ENCODE data around the gene PCDHB16.
"Not testable (repeated sequence)": the region's sequence is repeated elsewhere in the genome, so short reads cannot be mapped to it uniquely, and the experiment has no call there.

The PCDHB16 gene

DNA sequence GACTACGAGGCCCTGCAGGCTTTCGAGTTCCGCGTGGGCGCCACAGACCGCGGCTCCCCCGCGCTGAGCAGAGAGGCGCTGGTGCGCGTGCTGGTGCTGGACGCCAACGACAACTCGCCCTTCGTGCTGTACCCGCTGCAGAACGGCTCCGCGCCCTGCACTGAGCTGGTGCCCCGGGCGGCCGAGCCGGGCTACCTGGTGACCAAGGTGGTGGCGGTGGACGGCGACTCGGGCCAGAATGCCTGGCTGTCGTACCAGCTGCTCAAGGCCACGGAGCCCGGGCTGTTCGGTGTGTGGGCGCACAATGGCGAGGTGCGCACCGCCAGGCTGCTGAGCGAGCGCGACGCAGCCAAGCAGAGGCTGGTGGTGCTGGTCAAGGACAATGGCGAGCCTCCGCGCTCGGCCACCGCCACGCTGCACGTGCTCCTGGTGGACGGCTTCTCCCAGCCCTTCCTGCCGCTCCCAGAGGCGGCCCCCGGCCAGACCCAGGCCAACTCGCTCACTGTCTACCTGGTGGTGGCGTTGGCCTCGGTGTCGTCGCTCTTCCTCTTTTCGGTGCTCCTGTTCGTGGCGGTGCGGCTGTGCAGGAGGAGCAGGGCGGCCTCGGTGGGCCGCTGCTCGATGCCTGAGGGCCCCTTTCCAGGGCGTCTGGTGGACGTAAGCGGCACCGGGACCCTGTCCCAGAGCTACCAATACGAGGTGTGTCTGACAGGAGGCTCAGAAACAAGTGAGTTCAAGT is 2.1 kb downstream of the PCDHB16 start:
- not testable (repeated sequence) for DNase-seq

DNA sequence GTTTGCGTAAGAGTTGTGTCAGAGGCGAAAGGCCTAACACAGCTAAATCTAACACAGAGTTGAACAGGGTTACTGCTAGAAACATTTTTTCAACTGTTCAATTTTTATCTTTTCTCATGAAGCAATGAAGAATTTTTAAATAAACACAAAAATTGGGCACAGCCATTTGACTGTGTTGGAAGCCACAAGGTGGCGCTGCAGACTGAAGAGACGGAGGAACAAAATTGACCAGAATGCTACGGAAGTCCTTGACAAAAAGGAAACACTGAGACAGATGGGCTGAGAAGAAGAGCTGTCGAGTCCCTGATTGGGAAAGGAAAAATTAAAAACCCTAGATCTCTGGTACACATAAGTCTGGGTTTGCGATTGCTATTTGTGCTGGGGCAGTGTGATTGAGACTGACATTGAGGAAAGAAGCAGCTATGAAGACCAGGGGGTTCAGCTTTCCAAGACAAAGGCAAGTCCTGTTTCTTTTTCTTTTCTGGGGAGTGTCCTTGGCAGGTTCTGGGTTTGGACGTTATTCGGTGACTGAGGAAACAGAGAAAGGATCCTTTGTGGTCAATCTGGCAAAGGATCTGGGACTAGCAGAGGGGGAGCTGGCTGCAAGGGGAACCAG is 4.8 kb downstream of the PCDHB16 start, which contains the start of gene PCDHB9:
Gene PCDHB9 (plus strand): TSS at position 265 of the 616 bp plus-strand sequence. CDS start 158 bp downstream, at position 423.
- DNase-seq = peak; percentile 47

DNA sequence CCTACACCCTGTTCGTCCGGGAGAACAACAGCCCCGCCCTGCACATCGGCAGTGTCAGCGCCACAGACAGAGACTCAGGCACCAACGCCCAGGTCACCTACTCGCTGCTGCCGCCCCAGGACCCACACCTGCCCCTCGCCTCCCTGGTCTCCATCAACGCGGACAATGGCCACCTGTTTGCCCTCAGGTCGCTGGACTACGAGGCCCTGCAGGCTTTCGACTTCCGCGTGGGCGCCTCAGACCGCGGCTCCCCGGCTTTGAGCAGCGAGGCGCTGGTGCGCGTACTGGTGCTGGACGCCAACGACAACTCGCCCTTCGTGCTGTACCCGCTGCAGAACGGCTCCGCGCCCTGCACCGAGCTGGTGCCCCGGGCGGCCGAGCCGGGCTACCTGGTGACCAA is 6.5 kb downstream of the PCDHB16 start:
- not testable (repeated sequence) for DNase-seq

DNA sequence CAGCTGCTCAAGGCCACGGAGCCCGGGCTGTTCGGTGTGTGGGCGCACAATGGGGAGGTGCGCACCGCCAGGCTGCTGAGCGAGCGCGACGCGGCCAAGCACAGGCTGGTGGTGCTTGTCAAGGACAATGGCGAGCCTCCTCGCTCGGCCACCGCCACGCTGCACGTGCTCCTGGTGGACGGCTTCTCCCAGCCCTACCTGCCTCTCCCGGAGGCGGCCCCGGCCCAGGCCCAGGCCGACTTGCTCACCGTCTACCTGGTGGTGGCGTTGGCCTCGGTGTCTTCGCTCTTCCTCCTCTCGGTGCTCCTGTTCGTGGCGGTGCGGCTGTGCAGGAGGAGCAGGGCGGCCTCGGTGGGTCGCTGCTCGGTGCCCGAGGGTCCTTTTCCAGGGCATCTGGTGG is 6.9 kb downstream of the PCDHB16 start:
- not testable (repeated sequence) for DNase-seq

DNA sequence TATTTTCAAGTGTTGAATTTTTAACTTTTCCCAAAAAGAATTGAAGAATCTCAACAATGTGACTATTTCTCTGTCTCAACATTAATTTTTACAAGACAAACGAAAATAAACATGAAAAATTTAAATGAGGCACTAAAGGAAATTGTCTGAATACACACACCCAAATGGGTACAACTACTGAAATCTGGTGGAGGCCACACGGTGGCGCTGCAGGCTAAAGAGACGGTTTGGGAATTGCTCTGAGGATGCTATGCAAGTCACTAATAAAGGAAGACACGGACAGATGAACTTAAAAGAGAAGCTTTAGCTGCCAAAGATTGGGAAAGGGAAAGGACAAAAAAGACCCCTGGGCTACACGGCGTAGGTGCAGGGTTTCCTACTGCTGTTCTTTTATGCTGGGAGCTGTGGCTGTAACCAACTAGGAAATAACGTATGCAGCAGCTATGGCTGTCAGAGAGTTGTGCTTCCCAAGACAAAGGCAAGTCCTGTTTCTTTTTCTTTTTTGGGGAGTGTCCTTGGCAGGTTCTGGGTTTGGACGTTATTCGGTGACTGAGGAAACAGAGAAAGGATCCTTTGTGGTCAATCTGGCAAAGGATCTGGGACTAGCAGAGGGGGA is 10.0 kb downstream of the PCDHB16 start, which contains the start of gene PCDHB10:
Gene PCDHB10 (plus strand): TSS at position 244 of the 616 bp plus-strand sequence. CDS start 200 bp downstream, at position 444.
- peak; percentile 41 for DNase-seq

DNA sequence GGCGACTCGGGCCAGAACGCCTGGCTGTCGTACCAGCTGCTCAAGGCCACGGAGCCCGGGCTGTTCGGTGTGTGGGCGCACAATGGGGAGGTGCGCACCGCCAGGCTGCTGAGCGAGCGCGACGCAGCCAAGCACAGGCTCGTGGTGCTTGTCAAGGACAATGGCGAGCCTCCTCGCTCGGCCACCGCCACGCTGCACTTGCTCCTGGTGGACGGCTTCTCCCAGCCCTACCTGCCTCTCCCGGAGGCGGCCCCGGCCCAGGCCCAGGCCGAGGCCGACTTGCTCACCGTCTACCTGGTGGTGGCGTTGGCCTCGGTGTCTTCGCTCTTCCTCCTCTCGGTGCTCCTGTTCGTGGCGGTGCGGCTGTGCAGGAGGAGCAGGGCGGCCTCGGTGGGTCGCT is 12.1 kb downstream of the PCDHB16 start:
- DNase-seq = not testable (repeated sequence)

DNA sequence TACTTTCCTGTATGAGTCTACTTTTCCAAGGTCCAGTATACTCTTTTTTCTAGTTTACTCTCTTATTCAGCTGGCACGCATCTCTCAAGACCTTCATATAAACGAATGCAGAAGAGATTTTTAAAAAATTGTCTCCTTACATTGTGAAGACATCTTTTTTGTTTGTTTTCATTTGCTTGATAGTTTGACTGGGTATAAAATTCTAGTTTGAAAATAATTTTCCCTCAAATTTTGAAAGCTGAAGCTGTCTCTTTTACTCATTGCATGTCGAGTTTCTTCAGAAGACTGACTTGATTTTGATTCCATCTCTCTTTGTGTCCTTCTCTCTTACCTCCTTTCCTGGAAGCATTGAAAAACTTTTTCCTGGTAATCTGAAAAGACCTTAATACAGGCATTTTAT is 14.2 kb downstream of the PCDHB16 start:
- DNase-seq = no peak

DNA sequence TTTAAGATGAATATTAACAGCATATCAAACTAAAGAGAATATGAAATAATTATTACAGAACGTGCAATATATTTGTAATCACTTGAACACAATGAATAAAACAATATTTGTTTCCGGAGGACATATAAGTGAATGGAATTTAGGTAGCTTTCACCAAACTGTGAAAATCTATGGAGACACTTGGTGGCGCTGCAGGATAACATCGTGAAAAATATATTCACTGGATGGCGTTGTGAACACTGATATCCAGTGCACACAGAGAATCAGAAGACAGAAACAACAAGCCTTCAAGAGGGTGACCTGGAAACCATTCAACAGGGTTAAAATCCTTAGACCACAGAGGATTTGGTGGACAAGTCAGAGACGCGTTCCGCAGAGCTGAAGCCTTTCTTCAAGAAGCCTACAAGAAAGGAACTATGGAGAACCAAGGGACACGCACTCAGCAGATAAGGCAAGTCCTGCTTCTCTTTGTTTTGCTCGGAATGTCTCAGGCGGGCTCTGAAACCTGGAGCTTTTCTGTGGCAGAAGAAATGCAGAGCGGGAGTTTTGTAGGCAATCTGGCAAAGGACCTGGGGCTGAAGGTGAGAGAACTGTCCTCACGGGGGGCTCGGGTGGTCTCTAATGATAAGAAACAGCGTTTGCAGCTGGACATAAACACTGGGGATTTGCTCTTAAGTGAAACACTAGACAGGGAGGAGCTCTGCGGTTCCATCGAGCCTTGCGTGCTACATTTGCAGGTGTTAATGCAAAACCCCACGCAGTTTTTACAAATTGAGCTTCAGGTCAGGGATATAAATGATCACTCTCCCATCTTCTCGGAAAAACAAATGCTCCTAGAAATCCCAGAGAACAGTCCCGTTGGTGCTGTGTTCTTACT is 17.4 kb downstream of the PCDHB16 start, which contains the start of gene PCDHB11:
Gene PCDHB11 (plus strand): TSS at position 269 of the 877 bp plus-strand sequence. CDS start 148 bp downstream, at position 417.
- no peak for DNase-seq

DNA sequence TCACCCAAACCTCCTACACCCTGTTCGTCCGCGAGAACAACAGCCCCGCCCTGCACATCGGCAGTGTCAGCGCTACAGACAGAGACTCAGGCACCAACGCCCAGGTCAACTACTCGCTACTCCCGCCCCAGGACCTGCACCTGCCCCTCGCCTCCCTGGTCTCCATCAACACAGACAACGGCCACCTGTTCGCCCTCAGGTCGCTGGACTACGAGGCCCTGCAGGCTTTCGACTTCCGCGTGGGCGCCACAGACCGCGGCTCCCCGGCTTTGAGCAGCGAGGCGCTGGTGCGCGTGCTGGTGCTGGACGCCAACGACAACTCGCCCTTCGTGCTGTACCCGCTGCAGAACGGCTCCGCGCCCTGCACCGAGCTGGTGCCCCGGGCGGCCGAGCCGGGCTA is 18.9 kb downstream of the PCDHB16 start:
- DNase-seq = not testable (repeated sequence)

DNA sequence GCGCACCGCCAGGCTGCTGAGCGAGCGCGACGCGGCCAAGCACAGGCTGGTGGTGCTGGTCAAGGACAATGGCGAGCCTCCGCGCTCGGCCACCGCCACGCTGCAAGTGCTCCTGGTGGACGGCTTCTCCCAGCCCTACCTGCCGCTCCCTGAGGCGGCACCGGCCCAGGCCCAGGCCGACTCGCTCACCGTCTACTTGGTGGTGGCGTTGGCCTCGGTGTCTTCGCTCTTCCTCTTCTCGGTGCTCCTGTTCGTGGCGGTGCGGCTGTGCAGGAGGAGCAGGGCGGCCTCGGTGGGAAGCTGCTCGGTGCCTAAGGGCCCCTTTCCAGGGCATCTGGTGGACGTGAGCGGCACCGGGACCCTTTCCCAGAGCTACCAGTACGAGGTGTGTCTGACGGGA is 19.5 kb downstream of the PCDHB16 start:
- DNase-seq = not testable (repeated sequence)

DNA sequence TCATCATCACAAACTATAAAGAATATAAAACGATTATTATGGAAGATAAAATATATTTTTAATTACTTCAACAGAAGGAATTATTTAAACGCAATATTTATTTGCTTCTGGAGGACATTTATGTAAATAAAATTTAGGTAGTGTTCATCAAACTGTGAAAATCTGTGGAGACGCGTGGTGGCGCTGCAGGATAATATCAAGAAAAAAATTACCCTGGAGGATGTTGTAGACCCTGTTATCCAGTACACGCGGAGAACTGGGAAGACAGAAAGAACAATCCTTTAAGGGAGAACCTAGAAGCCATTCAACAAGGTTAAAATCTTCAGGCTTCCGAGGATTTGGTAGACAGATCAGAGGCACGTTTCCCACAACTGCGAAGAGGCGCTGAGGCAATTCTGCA is 26.3 kb downstream of the PCDHB16 start, which contains the start of gene PCDHB12:
Gene PCDHB12 (plus strand): TSS at position 242 of the 400 bp plus-strand sequence. CDS start 189 bp downstream, outside the sequence.
- DNase-seq = no peak

DNA sequence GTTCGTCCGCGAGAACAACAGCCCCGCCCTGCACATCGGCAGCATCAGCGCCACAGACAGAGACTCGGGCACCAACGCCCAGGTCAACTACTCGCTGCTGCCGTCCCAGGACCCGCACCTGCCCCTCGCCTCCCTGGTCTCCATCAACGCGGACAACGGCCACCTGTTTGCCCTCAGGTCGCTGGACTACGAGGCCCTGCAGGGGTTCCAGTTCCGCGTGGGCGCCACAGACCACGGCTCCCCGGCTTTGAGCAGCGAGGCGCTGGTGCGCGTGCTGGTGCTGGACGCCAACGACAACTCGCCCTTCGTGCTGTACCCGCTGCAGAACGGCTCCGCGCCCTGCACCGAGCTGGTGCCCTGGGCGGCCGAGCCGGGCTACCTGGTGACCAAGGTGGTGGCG is 28.1 kb downstream of the PCDHB16 start:
- not testable (repeated sequence) for DNase-seq

DNA sequence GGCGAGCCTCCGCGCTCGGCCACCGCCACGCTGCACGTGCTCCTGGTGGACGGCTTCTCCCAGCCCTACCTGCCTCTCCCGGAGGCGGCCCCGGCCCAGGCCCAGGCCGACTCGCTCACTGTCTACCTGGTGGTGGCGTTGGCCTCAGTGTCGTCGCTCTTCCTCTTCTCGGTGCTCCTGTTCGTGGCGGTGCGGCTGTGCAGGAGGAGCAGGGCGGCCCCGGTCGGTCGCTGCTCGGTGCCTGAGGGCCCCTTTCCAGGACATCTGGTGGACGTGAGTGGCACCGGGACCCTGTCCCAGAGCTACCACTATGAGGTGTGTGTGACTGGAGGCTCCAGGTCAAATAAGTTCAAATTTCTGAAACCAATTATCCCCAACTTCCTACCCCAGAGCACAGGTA is 28.7 kb downstream of the PCDHB16 start:
- not testable (repeated sequence) for DNase-seq

DNA sequence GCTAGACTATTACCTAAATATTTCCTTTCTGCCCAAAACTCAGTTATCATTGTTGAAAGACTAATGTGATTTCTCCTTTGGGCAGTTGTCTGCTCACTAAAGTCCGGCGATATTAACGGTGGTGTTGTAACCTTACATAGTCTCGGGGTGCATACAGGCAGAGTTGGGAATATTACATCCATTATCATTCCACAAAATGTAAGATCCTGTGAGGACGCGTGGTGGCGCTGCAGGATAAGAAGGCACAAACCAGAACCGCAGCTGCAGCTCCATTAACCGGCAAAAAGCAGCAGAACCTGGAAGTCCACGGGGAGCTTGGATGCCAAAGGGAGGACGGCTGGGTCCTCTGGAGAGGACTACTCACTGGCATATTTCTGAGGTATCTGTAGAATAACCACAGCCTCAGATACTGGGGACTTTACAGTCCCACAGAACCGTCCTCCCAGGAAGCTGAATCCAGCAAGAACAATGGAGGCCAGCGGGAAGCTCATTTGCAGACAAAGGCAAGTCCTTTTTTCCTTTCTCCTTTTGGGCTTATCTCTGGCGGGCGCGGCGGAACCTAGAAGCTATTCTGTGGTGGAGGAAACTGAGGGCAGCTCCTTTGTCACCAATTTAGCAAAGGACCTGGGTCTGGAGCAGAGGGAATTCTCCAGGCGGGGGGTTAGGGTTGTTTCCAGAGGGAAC is 31.6 kb downstream of the PCDHB16 start, which contains the start of gene PCDHB13:
Gene PCDHB13 (plus strand): TSS at position 264 of the 684 bp plus-strand sequence. CDS start 205 bp downstream, at position 469.
- peak; percentile 21 for DNase-seq

DNA sequence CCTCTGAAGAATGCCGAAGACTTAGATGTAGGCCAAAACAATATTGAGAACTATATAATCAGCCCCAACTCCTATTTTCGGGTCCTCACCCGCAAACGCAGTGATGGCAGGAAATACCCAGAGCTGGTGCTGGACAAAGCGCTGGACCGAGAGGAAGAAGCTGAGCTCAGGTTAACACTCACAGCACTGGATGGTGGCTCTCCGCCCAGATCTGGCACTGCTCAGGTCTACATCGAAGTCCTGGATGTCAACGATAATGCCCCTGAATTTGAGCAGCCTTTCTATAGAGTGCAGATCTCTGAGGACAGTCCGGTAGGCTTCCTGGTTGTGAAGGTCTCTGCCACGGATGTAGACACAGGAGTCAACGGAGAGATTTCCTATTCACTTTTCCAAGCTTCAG is 32.4 kb downstream of the PCDHB16 start:
- not testable (repeated sequence) for DNase-seq

DNA sequence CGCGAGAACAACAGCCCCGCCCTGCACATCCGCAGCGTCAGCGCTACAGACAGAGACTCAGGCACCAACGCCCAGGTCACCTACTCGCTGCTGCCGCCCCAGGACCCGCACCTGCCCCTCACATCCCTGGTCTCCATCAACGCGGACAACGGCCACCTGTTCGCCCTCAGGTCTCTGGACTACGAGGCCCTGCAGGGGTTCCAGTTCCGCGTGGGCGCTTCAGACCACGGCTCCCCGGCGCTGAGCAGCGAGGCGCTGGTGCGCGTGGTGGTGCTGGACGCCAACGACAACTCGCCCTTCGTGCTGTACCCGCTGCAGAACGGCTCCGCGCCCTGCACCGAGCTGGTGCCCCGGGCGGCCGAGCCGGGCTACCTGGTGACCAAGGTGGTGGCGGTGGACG is 33.3 kb downstream of the PCDHB16 start:
- DNase-seq = not testable (repeated sequence)

DNA sequence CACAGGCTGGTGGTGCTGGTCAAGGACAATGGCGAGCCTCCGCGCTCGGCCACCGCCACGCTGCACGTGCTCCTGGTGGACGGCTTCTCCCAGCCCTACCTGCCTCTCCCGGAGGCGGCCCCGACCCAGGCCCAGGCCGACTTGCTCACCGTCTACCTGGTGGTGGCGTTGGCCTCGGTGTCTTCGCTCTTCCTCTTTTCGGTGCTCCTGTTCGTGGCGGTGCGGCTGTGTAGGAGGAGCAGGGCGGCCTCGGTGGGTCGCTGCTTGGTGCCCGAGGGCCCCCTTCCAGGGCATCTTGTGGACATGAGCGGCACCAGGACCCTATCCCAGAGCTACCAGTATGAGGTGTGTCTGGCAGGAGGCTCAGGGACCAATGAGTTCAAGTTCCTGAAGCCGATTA is 33.8 kb downstream of the PCDHB16 start:
- not testable (repeated sequence) for DNase-seq

DNA sequence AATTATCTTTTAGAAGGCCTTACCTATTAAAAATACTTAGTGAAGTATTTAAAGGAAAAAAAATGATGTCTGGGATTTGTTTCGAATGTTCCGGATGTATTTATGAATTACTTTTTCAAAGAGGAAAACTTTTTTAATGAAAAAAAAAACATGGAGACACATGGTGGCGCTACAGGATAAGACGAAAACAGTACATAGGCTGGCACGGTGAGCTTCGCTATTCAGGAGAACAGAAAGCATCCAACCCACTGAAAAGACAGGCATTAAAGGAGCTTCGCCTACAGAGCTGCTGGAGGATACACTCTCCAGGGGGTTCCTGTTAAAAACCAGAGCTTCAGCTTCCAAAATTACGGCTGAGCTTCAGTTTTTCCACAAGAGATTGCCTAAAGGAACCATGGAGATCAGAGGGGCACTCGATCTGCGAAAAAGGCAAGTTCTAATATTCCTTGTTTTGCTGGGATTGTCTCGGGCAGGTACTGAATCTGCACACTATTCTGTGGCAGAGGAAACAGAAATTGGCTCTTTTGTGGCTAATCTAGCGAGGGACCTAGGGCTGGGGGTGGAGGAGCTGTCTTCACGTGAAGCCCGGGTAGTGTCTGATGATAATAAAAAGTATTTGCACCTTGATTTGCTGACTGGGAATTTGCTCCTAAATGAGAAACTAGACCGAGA is 41.1 kb downstream of the PCDHB16 start, which contains the start of gene PCDHB14:
Gene PCDHB14 (plus strand): TSS at position 232 of the 672 bp plus-strand sequence. CDS start 163 bp downstream, at position 395.
- no peak for DNase-seq

DNA sequence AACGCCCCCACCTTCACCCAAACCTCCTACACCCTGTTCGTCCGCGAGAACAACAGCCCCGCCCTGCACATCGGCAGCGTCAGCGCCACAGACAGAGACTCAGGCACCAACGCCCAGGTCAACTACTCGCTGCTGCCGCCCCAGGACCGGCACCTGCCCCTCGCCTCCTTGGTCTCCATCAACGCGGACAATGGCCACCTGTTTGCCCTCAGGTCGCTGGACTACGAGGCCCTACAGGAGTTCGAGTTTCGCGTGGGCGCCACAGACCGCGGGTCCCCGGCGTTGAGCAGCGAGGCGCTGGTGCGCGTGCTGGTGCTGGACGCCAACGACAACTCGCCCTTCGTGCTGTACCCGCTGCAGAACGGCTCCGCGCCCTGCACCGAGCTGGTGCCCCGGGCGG is 42.7 kb downstream of the PCDHB16 start:
- not testable (repeated sequence) for DNase-seq

DNA sequence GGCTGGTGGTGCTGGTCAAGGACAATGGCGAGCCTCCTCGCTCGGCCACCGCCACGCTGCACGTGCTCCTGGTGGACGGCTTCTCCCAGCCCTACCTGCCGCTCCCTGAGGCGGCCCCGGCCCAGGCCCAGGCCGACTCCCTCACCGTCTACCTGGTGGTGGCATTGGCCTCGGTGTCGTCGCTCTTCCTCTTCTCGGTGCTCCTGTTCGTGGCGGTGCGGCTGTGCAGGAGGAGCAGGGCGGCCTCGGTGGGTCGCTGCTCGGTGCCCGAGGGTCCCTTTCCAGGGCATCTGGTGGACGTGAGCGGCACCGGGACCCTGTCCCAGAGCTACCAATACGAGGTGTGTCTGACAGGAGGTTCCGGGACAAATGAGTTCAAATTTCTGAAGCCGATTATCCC is 43.2 kb downstream of the PCDHB16 start:
- DNase-seq = not testable (repeated sequence)
